K562 (cell line): ENCODE measurements around the gene OSGIN1. TPM values are rescaled to one million over a fixed set of nuclear protein-coding genes. Genes with fewer than 3 reads are reported as not detected.

Source experiments
- ATAC-seq: fragments of 200-7000 bp; cut with Tn5 transposase; 3 replicates; pipeline ENCODE4 v1.9.1; 2020; ENCODE audit warnings: moderate library complexity
- BruUV-seq: library from RNA; stranded (reverse); fragments of 400-500 nt; replicated peaks from 2 replicates; lab custom pipeline; 2021; lab: Mats Ljungman, UMichigan
- CTCF ChIA-PET: fragments of 300-600 bp; formaldehyde crosslinking; extraction: SDS; loops from one replicate; lab custom pipeline; 2021; ENCODE audit warnings: low intra/inter-chr PET ratio; lab: Yijun Ruan, JAX
- POLR2A ChIA-PET: fragments of 300-600, 350-650 bp; sonication (Branson Sonifier 250); formaldehyde crosslinking; extraction: SDS; loops from one replicate; lab custom pipeline; 2021; ENCODE audit warnings: antibody characterized with exemption, inconsistent platforms; lab: Yijun Ruan, JAX
- DNase-seq, 4 experiments: peaks; one replicate each; pipeline versions ENCODE4 v3.0.0 to v3.0.0-alpha.2; 2011 to 2018; ENCODE audit warnings: low spot score in 3 of 4, mixed read lengths in 3 of 4; ENCODE audit errors: extremely low read depth in 1 of 4
- FAIRE-seq: peaks from 2 replicates; lab custom pipeline; 2011; peaks lifted over from hg19 to GRCh38; lab: Jason Lieb, UNC
- H2AFZ ChIP-seq: 2 replicates; pipeline ENCODE4 v1.6.0; 2011; ENCODE audit warnings: low read depth, low read length, control low read depth, inconsistent platforms
- H3K27ac ChIP-seq: fragments of 200-600 bp; 3 replicates; pipeline ENCODE4 v1.8.0; 2011; ENCODE audit warnings: low read depth, mild to moderate bottlenecking, control low read depth, inconsistent platforms, low read length, moderate library complexity, mixed read lengths; ENCODE audit errors: extremely low read depth
- H3K27me3 ChIP-seq, 2 experiments: fragments of 300-600 bp in 1 of 2; 2 replicates in 1 of 2; 3 replicates in 1 of 2; pipeline versions ENCODE4 v1.6.0 to v1.8.0; 2011; ENCODE audit warnings: inconsistent platforms in 2 of 2, low read length in 2 of 2, mild to moderate bottlenecking in 1 of 2, mixed read lengths in 1 of 2, moderate library complexity in 1 of 2; ENCODE audit not compliant: control insufficient read depth in 2 of 2, insufficient read depth in 2 of 2
- H3K36me3 ChIP-seq: fragments of 300-600 bp; 3 replicates; pipeline ENCODE4 v1.8.0; 2011; ENCODE audit warnings: mild to moderate bottlenecking, low read length, inconsistent platforms; ENCODE audit not compliant: control insufficient read depth, insufficient read depth
- H3K4me1 ChIP-seq, 2 experiments: fragments of 200-600 bp in 1 of 2; replicated peaks in 1 of 2; 2 replicates in 1 of 2; 3 replicates in 1 of 2; pipeline versions ENCODE4 v1.5.1 to v1.8.0; 2011; ENCODE audit warnings: inconsistent platforms in 2 of 2, low read length in 2 of 2, mild to moderate bottlenecking in 1 of 2, mixed read lengths in 1 of 2, moderate library complexity in 1 of 2; ENCODE audit not compliant: control insufficient read depth in 2 of 2, insufficient read depth in 2 of 2
- H3K4me2 ChIP-seq: 2 replicates; pipeline ENCODE4 v1.6.1; 2011; ENCODE audit warnings: low read length, control low read depth, inconsistent platforms, mixed read lengths; ENCODE audit not compliant: insufficient read depth
- H3K4me3 ChIP-seq: fragments of 200-600 bp; sonication (generic), shearing (Covaris generic); 2 replicates; pipeline ENCODE4 v1.5.1; 2016; ENCODE audit warnings: control low read depth, inconsistent platforms
- H3K79me2 ChIP-seq: fragments of 200-600 bp; 3 replicates; pipeline ENCODE4 v1.8.0; 2011; ENCODE audit warnings: low read length, inconsistent platforms; ENCODE audit not compliant: control insufficient read depth, insufficient read depth
- H3K9ac ChIP-seq, 2 experiments: 2 replicates each; pipeline versions ENCODE4 v1.6.0 to v1.6.1; 2011; ENCODE audit warnings: low read depth in 2 of 2, low read length in 2 of 2, control low read depth in 1 of 2, inconsistent platforms in 1 of 2, mild to moderate bottlenecking in 1 of 2, mixed read lengths in 1 of 2; ENCODE audit not compliant: insufficient read depth in 1 of 2
- H3K9me1 ChIP-seq: one replicate; pipeline ENCODE4 v1.6.0; 2011; ENCODE audit warnings: inconsistent platforms, mild to moderate bottlenecking, low read length, moderate library complexity; ENCODE audit not compliant: control insufficient read depth, insufficient read depth
- H3K9me3 ChIP-seq: replicated peaks from 2 replicates; pipeline ENCODE4 v1.5.1; 2011; ENCODE audit warnings: low read depth, low read length, inconsistent platforms; ENCODE audit not compliant: control insufficient read depth, insufficient read depth
- H4K20me1 ChIP-seq: replicated peaks from 2 replicates; pipeline ENCODE4 v1.6.1; 2011; ENCODE audit warnings: low read length, inconsistent platforms, mixed read lengths; ENCODE audit not compliant: control insufficient read depth, insufficient read depth
- TAF15 ChIP-seq: fragments of 200-400 bp; formaldehyde crosslinking; IDR thresholded peaks from 2 replicates; pipeline ENCODE4 v1.6.1; 2017; ENCODE audit warnings: mild to moderate bottlenecking, low read depth, low read length, moderate library complexity
- YY1 ChIP-seq, 3 experiments: IDR thresholded peaks; 2 replicates each; pipeline ENCODE4 v1.6.1; 2011; ENCODE audit warnings: low read length in 2 of 3, mild to moderate bottlenecking in 2 of 3, moderate library complexity in 2 of 3, borderline replicate concordance in 1 of 3, control low read depth in 1 of 3, low read depth in 1 of 3; ENCODE audit not compliant: insufficient read depth in 3 of 3, insufficient replicate concordance in 2 of 3, control insufficient read depth in 1 of 3, insufficient read length in 1 of 3; ENCODE audit errors: extremely low read depth in 1 of 3
- ZNF134 ChIP-seq: fragments of 250-450 bp; sonication (Bioruptor Pico); conservative IDR thresholded peaks from 2 replicates; pipeline ENCODE4 v1.4.0; 2020
- ZNF197 ChIP-seq: fragments of 200-800 bp; sonication (Bioruptor generic); IDR thresholded peaks from 2 replicates; pipeline ENCODE4 v1.6.1; 2016; ENCODE audit warnings: low read depth, missing genetic modification characterization, missing compliant biosample characterization
- WGBS: fragments of 100-300 bp; shearing (Covaris generic); methylation state at CpG from one replicate; pipeline ENCODE4 v1.1.6; 2016; ENCODE audit warnings: low coverage, mixed read lengths; ENCODE audit not compliant: insufficient coverage; ENCODE audit errors: missing lambda C conversion rate; 5-methylcytosine and 5-hydroxymethylcytosine counted together
- in situ Hi-C: fragments of 300-500 bp; cut with MboI; formaldehyde crosslinking; loops from 4 replicates; pipeline ENCODE4 v1.15.0; 2018; ENCODE audit warnings: inconsistent platforms, mixed read lengths
- intact Hi-C: fragments of 100-400 bp; cut with micrococcal nuclease; formaldehyde crosslinking; loops from 2 replicates; pipeline ENCODE4 v1.14.2; 2022
- polyA plus RNA-seq, 8 experiments: library from polyadenylated mRNA; depleted of rRNA in 4 of 8; stranded (reverse) in 5 of 8; unstranded in 3 of 8; fragments of >200 nt; fragmentation: Nextera tagmentation in 2 of 8; fragmentation: Illumina TruSeq in 1 of 8; extraction: Ambion mirVana in 2 of 8; extraction: Trizol in 1 of 8; gene quantifications; 2 replicates each; pipeline versions ENCODE4 v1.2.1 to v1.2.3, GENCODE V29; 2011 to 2014; ENCODE audit warnings: inconsistent platforms in 1 of 8, missing spikeins in 1 of 8
- total RNA-seq, 7 experiments: library from RNA; depleted of rRNA in 6 of 7; stranded (reverse); fragments of >200 nt in 6 of 7; fragmentation: Illumina TruSeq in 2 of 7; extraction: Trizol in 2 of 7; gene quantifications; 2 replicates each; pipeline versions ENCODE4 v1.2.1 to v1.2.3, GENCODE V29; 2011 to 2021; ENCODE audit warnings: low replicate concordance in 1 of 7
- TF ChIP-seq, protein P1 (sequence below): sonication (generic); formaldehyde crosslinking; IDR thresholded peaks from 2 replicates; pipeline ENCODE4 v1.8.0; 2022; ENCODE audit warnings: mild to moderate bottlenecking, missing genetic modification reagents

OSGIN1 gene
- total and polyA plus RNA-seq, 9 of the 15 experiments (the other 6 are each of a cell fraction or from before 2014, with no cell fraction given): 0.03 to 3.6 (median 1.6) TPM

DNA sequence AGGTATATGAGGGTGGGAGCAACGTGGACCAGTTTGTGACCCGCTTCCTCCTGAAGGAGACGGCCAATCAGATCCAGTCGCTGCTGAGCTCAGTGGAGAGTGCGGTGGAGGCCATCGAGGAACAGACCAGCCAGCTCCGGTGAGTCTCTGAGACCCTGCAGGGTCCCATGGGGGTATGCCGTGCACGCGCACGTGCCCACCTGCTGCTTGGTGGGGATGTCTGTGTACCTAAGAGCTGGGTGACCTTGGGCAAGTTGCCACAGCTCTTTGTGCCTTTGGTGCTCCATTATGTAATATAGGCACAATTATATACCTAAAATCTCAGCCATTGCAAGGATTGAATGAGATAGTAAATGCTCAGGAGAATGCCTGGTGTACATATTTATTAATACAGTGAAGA lies 37.5 kb downstream of the OSGIN1 start:
- ChIA-PET CTCF (no interaction called here), POLR2A (interaction anchor here (0.6 to 0.9 kb wide), 2 partner anchors 10 to 119 kb away, joined by 3 read pairs; no protein-coding TSS in a partner anchor)
- DNase-seq (no peak), ATAC-seq (no peak), FAIRE-seq (no peak)
- no peak for TF ChIP-seq TAF15
- TF ChIP-seq ZNF134 (CRISPR knock-in tag): no peak
- no peak for TF ChIP-seq YY1 (IDR thresholded peaks at IDR 0.05; ENCODE audit: borderline replicate concordance in 1 of 3, control insufficient read depth in 1 of 3, extremely low read depth in 1 of 3, insufficient read depth in 3 of 3, insufficient read length in 1 of 3, insufficient replicate concordance in 2 of 3, low read depth in 1 of 3, low read length in 2 of 3)
- TF ChIP-seq, protein P1, sequence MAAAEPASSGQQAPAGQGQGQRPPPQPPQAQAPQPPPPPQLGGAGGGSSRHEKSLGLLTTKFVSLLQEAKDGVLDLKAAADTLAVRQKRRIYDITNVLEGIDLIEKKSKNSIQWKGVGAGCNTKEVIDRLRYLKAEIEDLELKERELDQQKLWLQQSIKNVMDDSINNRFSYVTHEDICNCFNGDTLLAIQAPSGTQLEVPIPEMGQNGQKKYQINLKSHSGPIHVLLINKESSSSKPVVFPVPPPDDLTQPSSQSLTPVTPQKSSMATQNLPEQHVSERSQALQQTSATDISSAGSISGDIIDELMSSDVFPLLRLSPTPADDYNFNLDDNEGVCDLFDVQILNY (CRISPR knock-in tag): no peak
- no peak for TF ChIP-seq ZNF197
- Histone ChIP-seq H2AFZ (no peak overlapping the region), H3K79me2 (no peaks in the 10 kb centered on the region), H3K27ac (no peak overlapping the region), H3K27me3 (peaks cover 63 to 77% of the 10 kb centered on the region in 2 experiments), H3K4me3 (no peak overlapping the region), H3K9me1 (no peaks in the 10 kb centered on the region), H3K9me3 (no peaks in the 10 kb centered on the region), H3K4me1 (peaks cover 0 to 2% of the 10 kb centered on the region in 2 experiments; a peak in 2 of 5 replicates), H4K20me1 (no peaks in the 10 kb centered on the region), H3K4me2 (no peak overlapping the region), H3K9ac (no peak overlapping the region), H3K36me3 (no peaks in the 10 kb centered on the region)
- in situ Hi-C loops: no loop called here
- intact Hi-C loops: no loop called here
- BruUV-seq: no TSS peak
- WGBS: 16% methylated on average over 10 of the region's 11 CpGs
